HL-60 (cell line): Measurements from ENCODE around the gene VEGFB.

Experiments used
- DNase-seq, 2 experiments: peaks; one replicate each; pipeline ENCODE4 v3.0.0-alpha.2; 2010 to 2020; ENCODE audit warnings: low read depth in 1 of 2, low spot score in 1 of 2
- H3K27ac ChIP-seq: fragments of 250-450 bp; sonication (Bioruptor Pico); replicated peaks from 2 replicates; pipeline ENCODE4 v1.5.1; 2020; ENCODE audit warnings: mild to moderate bottlenecking, moderate library complexity
- H3K27me3 ChIP-seq: fragments of 250-450 bp; sonication (Bioruptor Pico); 2 replicates; pipeline ENCODE4 v1.5.1; 2021; ENCODE audit warnings: mild to moderate bottlenecking, moderate library complexity; ENCODE audit not compliant: insufficient read depth, poor library complexity, severe bottlenecking
- H3K4me3 ChIP-seq: replicated peaks from 2 replicates; pipeline ENCODE4 v1.5.1; 2011; ENCODE audit warnings: mild to moderate bottlenecking, control low read depth, low read length; ENCODE audit not compliant: insufficient read depth
- GABPA ChIP-seq: IDR thresholded peaks from 2 replicates; pipeline ENCODE4 v1.6.1; 2012; ENCODE audit warnings: low read depth
- POLR2AphosphoS5 ChIP-seq: IDR thresholded peaks from 2 replicates; pipeline ENCODE4 v1.6.1; 2012; ENCODE audit warnings: low read depth
- SPI1 ChIP-seq: IDR thresholded peaks from 2 replicates; pipeline ENCODE4 v1.6.1; 2012; ENCODE audit warnings: low read depth, mild to moderate bottlenecking, borderline replicate concordance
- TF ChIP-seq, protein P1 (sequence below): IDR thresholded peaks from 2 replicates; pipeline ENCODE4 v1.6.1; 2012; ENCODE audit warnings: low read depth; ENCODE audit not compliant: insufficient replicate concordance
- TF ChIP-seq, protein P2 (sequence below): IDR thresholded peaks from one replicate; pipeline ENCODE4 v1.5.1; 2011; ENCODE audit warnings: low read length, control low read depth, inconsistent platforms; ENCODE audit not compliant: insufficient read depth

VEGFB gene

DNA sequence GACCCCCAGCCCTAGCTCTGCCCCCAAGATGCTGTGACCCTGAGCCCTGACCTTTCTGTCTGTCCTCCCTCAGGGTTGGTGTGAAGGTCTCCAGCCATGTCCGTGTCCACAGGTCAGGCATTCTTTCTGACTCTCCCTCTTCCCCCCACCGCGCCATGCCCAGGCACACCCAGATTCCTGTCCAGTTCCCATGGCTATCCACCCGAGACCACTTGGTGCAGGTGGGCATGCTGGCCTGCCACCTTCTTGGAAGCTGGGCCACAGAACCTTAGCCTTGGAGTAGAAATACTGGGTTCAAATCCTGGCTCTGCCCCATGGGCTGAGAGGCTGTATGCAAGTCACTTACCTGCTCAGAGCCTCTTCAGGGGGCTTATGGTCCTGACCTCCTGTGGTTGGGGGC lies 14.7 kb downstream of the VEGFB start:
- H3K27me3 ChIP-seq: no peaks in the 10 kb centered on the region
- H3K27ac ChIP-seq: no peak overlapping the region
- TF ChIP-seq GABPA: no peak
- TF ChIP-seq SPI1: no peak
- TF ChIP-seq, protein P1, sequence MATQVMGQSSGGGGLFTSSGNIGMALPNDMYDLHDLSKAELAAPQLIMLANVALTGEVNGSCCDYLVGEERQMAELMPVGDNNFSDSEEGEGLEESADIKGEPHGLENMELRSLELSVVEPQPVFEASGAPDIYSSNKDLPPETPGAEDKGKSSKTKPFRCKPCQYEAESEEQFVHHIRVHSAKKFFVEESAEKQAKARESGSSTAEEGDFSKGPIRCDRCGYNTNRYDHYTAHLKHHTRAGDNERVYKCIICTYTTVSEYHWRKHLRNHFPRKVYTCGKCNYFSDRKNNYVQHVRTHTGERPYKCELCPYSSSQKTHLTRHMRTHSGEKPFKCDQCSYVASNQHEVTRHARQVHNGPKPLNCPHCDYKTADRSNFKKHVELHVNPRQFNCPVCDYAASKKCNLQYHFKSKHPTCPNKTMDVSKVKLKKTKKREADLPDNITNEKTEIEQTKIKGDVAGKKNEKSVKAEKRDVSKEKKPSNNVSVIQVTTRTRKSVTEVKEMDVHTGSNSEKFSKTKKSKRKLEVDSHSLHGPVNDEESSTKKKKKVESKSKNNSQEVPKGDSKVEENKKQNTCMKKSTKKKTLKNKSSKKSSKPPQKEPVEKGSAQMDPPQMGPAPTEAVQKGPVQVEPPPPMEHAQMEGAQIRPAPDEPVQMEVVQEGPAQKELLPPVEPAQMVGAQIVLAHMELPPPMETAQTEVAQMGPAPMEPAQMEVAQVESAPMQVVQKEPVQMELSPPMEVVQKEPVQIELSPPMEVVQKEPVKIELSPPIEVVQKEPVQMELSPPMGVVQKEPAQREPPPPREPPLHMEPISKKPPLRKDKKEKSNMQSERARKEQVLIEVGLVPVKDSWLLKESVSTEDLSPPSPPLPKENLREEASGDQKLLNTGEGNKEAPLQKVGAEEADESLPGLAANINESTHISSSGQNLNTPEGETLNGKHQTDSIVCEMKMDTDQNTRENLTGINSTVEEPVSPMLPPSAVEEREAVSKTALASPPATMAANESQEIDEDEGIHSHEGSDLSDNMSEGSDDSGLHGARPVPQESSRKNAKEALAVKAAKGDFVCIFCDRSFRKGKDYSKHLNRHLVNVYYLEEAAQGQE: no peak
- TF ChIP-seq POLR2AphosphoS5: no peak
- TF ChIP-seq, protein P2, sequence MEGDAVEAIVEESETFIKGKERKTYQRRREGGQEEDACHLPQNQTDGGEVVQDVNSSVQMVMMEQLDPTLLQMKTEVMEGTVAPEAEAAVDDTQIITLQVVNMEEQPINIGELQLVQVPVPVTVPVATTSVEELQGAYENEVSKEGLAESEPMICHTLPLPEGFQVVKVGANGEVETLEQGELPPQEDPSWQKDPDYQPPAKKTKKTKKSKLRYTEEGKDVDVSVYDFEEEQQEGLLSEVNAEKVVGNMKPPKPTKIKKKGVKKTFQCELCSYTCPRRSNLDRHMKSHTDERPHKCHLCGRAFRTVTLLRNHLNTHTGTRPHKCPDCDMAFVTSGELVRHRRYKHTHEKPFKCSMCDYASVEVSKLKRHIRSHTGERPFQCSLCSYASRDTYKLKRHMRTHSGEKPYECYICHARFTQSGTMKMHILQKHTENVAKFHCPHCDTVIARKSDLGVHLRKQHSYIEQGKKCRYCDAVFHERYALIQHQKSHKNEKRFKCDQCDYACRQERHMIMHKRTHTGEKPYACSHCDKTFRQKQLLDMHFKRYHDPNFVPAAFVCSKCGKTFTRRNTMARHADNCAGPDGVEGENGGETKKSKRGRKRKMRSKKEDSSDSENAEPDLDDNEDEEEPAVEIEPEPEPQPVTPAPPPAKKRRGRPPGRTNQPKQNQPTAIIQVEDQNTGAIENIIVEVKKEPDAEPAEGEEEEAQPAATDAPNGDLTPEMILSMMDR: no peak
- H3K4me3 ChIP-seq: no peak overlapping the region
- no peak for DNase-seq

DNA sequence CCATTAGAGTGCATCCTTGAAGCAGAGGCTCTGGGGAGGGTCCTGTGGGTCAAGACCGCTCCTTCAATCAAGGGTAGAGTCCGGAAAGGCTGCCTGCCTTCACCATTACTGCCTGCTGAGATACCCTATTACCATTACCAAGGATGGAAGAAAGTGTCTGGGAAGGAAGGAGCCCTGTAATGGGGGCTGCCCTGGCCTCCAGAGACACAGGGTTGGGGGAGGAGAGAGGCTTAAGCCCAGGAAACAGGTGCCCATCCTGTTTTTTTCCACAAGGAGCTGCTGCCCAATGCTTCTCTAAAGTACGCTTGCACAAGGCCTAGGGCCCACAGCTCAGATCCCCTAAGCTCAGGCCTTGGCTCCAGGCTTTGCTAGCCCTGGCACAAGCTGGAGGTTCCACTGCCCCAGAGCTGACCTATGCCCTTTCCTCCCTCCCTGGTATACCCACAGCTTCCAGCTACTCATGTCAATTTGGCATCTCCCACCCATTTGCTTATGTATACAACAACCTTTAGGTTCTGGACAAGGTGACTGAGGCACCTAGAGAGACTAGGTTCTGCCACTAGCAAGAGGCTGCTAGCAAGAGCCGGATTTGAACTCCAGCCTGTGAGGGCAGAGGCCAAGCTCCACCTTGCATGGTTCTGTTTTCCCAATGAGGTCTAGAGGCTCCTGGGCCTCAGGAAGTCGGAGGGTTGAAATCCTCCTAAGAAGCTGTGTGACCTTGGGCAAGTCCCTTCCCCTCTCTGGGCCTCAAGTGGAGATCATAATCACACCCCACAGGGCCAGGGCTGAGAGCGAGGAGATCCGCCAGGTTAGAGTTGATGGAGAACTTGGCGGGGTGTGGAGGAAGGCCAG lies 15.4 kb downstream of the VEGFB start:
- TF ChIP-seq GABPA (no peak), SPI1 (no peak), POLR2AphosphoS5 (no peak)
- TF ChIP-seq, protein P1: no peak
- TF ChIP-seq, protein P2: no peak

DNA sequence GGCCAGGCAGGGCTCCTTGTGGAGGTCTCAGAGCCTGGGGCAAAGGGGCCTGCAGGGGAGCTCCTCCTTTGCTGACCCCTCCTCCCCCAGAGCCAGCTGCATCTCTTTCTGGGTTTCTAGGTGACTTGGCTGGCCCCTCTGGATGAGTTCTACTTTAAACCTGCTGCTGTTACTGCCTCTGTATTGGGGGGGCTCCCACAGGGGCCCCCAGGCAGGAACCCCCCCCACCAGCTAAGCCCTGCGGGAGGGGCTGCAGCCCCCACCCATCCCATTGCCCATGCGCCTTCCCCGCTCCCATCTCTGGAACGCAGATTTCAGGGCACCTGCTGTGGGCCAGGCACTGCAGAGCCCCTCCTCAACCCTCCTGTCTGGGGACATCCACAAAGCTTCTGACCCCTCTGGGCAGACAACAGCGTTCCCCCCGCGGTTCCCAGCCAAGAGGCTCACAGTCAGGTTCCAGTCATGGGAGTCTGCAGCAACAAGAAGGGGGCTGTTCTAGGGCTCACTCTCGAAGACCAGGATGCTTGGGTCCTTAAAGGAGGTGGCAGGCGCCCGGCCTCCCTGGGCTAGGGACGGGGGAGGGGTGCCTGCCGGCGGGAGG lies 16.1 kb downstream of the VEGFB start:
- Histone ChIP-seq H3K4me3 (peak overlapping the region; percentile 75), H3K27ac (no peak overlapping the region; the same call in 1 of the 2 replicates), H3K27me3 (no peaks in the 10 kb centered on the region)
- no peak for DNase-seq
- TF ChIP-seq SPI1: no peak
- TF ChIP-seq POLR2AphosphoS5: no peak
- no peak for TF ChIP-seq GABPA
- TF ChIP-seq, protein P1: no peak
- TF ChIP-seq, protein P2: no peak

More for the DNA sequence above, 15.4 kb downstream of the VEGFB start:
- Histone ChIP-seq H3K27me3 (no peaks in the 10 kb centered on the region), H3K4me3 (no peak overlapping the region), H3K27ac (no peak overlapping the region)
- no peak for DNase-seq
